BE2C (cell line): ENCODE measurements around the gene TMEM87B.

ENCODE experiments used
- DNase-seq: peaks from one replicate; pipeline ENCODE4 v3.0.0-alpha.2; 2020
- H3K27me3 ChIP-seq: fragments of 250-450 bp; sonication (Bioruptor Pico); 2 replicates; pipeline ENCODE4 v1.5.1; 2020; ENCODE audit warnings: mild to moderate bottlenecking
- H3K36me3 ChIP-seq: fragments of 250-450 bp; sonication (Bioruptor Pico); 2 replicates; pipeline ENCODE4 v1.5.1; 2020; ENCODE audit warnings: mild to moderate bottlenecking
- H3K4me1 ChIP-seq: fragments of 250-450 bp; sonication (Bioruptor Pico); 2 replicates; pipeline ENCODE4 v1.5.1; 2020
- H3K4me3 ChIP-seq: 2 replicates; pipeline ENCODE4 v1.5.1; 2011; ENCODE audit warnings: low read depth, low read length
- H3K9me3 ChIP-seq: fragments of 250-450 bp; sonication (Bioruptor Pico); 2 replicates; pipeline ENCODE4 v1.5.1; 2020
- CTCF ChIP-seq: IDR thresholded peaks from 2 replicates; pipeline ENCODE4 v1.5.1; 2012; ENCODE audit warnings: mild to moderate bottlenecking, low read depth, low read length

Gene TMEM87B

GRCh38 chr2:112118148-112118547 lies 63.1 kb downstream of the TMEM87B start:
- Histone ChIP-seq H3K9me3 (no peaks in the 10 kb centered on the region), H3K4me1 (no peaks in the 10 kb centered on the region), H3K36me3 (no peaks in the 10 kb centered on the region), H3K27me3 (no peaks in the 10 kb centered on the region), H3K4me3 (no peak overlapping the region)
- TF ChIP-seq CTCF: peak; percentile 30; the same call in 1 of the 2 replicates
- DNase-seq: no peak

- TF ChIP-seq CTCF: peak; percentile 55
- no peaks in the 10 kb centered on the region for H3K9me3 ChIP-seq
- H3K4me3 ChIP-seq: no peak overlapping the region
- no peaks in the 10 kb centered on the region for H3K36me3 ChIP-seq
- DNase-seq: peak; percentile 32
- H3K27me3 ChIP-seq: no peaks in the 10 kb centered on the region
- no peaks in the 10 kb centered on the region for H3K4me1 ChIP-seq
These were observed 66.7 kb downstream of the TMEM87B start for GRCh38 chr2:112121682-112122254.

GRCh38 chr2:112129060-112129459 lies 74.0 kb downstream of the TMEM87B start:
- no peak for DNase-seq
- Histone ChIP-seq H3K4me3 (no peak overlapping the region), H3K4me1 (no peaks in the 10 kb centered on the region), H3K27me3 (no peaks in the 10 kb centered on the region), H3K36me3 (no peaks in the 10 kb centered on the region), H3K9me3 (no peaks in the 10 kb centered on the region)
- no peak for TF ChIP-seq CTCF

GRCh38 chr2:112133344-112133743 lies 78.3 kb downstream of the TMEM87B start:
- Histone ChIP-seq H3K27me3 (peaks cover 6% of the 10 kb centered on the region; the same call in 1 of the 2 replicates), H3K9me3 (no peaks in the 10 kb centered on the region), H3K36me3 (no peaks in the 10 kb centered on the region), H3K4me3 (no peak overlapping the region), H3K4me1 (no peaks in the 10 kb centered on the region)
- TF ChIP-seq CTCF: no peak
- no peak for DNase-seq

- no peaks in the 10 kb centered on the region for H3K36me3 ChIP-seq
- TF ChIP-seq CTCF: no peak
- no peak for DNase-seq
These were observed 79.1 kb downstream of the TMEM87B start for GRCh38 chr2:112134120-112134519.

DNA sequence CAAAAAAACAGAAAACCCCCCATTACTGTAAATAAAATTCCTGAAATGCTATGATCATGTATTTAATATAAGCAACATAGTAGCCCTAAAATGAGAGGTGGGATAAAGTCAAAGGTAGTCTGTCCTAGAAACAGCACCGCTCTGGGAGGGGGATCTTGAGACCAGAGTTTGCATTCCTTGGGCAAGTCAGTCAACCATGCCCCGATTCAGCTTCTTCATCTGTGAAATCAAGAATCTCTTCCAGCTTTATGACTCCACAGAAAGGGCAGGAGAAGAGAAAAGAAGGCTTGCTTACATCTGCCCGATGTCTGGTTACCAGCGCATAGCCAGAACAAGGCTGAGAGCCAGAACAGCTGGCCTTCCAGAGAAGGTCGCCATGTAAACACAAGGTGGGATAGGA lies 81.0 kb downstream of the TMEM87B start:
- DNase-seq: no peak
- TF ChIP-seq CTCF: no peak
- peaks cover 6% of the 10 kb centered on the region; the same call in 1 of the 2 replicates for H3K27me3 ChIP-seq
- H3K4me3 ChIP-seq: no peak overlapping the region
- H3K36me3 ChIP-seq: no peaks in the 10 kb centered on the region
- H3K9me3 ChIP-seq: no peaks in the 10 kb centered on the region
- H3K4me1 ChIP-seq: no peaks in the 10 kb centered on the region

More at GRCh38 chr2:112134120-112134519, 79.1 kb downstream of the TMEM87B start:
- H3K4me3 ChIP-seq: no peak overlapping the region
- no peaks in the 10 kb centered on the region for H3K4me1 ChIP-seq
- peaks cover 6% of the 10 kb centered on the region; the same call in 1 of the 2 replicates for H3K27me3 ChIP-seq
- H3K9me3 ChIP-seq: no peaks in the 10 kb centered on the region
